ENCODE results near the gene ANXA2R.
A peak's percentile ranks its signal among the peaks of the same experiment; 100 is the strongest.
"Not testable (repeated sequence)": the region's sequence is repeated elsewhere in the genome, so short reads cannot be mapped to it uniquely, and the experiment has no call there.

The ANXA2R gene

DNA sequence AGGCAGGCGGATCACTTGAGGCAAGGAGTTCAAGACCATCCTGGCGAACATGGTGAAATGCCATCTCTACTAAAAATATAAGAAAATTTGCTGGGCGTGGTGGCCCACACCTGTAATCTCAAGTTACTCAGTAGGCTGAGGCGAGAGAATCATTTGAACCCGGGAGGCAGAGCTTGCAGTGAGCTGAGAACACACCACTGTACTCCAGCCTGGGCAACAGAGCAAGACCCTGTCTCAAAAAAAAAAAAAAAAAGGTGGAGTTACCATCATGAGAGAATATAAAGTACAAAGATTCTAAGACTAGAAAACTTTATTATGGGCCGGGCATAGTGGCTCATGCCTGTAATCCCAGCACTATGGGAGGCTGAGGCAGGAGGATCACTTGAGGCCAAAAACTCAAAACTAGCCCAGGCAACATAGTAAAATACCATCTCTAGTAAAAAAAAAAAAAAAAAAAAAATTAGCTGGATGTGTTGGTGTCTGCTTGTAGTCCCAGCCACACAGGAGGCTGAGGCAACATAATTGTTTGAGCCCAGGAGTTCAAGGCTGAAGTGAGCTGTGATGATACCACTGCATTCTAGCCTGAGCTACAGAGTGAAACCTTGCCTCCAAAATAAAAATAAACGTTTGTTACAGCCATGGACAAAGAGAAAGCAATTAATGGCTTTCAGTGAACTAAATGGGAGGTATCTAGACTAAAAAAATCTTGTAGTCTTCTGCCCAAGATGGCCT lies 12.9 kb downstream of the ANXA2R start:
- no peak for DNase-seq

DNA sequence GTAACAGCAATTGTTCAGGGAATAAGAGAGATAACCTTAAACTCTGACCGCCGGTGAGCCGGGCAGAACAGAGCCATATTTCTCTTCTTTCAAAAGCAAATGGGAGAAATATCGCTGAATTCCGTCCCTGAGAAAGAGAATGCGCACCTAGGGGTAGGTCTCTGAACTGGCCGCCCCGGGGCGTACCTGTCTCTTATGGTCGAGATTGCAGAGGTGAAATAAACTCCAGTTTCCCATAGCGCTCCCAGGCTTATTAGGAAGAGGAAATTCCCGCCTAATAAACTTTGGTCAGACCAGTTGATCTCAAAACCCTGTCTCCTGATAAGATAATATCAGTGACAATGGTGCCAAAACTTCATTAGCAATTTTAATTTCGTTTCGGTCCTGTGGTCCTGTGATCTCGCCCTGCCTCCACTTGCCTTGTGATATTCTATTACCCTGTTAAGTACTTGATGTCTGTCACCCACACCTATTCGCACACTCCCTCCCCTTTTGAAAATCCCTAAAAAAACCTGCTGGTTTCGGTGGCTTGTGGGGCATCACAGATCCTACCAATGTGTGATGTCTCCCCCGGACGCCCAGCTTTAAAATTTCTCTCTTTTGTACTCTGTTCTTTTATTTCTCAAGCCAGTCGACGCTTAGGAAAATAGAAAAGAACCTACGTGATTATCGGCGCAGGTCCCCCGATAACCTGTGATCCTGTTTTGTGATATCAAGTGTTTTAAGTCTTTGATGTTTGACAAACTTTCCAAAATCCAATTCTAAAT lies 14.8 kb downstream of the ANXA2R start:
- DNase-seq, result not testable (repeated sequence)

DNA sequence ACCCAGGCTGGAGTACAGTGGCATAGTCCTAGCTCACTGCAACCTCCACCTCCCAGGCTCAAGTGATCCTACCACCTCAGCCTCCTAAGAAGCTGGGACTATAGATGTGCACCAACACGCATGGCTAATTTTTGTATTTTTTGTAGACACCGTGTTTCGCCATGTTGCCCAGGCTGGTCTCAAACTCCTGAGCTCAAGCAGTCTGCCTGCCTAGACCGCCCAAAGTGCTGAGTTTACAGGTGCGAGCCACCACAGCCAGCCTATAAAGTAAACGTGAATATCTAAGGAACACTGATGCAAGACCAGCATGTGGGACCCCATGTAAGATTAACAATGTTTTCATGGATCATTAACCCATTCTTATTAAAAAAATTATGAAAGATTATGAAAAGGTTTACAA lies 15.9 kb downstream of the ANXA2R start:
- DNase-seq, result no peak

DNA sequence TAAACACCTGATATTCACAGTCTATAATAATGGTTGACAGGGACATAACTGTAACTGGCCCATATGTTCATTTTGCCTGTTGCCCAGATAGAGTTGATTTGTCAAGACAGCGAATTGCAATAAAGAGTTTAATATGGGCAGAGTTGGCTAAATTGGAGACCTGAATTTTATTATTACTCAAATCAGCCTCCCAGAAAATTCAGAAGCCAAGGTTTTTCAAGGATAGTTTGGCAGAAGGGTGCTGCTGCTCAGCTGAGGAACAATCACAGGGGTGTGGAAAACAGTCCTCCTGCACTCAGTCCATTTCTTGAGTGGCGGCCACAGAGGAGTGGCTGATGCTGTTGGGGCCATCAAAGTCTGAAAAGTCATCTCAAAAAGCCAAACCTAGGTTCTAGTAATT lies 19.0 kb downstream of the ANXA2R start:
- DNase-seq, result no peak

DNA sequence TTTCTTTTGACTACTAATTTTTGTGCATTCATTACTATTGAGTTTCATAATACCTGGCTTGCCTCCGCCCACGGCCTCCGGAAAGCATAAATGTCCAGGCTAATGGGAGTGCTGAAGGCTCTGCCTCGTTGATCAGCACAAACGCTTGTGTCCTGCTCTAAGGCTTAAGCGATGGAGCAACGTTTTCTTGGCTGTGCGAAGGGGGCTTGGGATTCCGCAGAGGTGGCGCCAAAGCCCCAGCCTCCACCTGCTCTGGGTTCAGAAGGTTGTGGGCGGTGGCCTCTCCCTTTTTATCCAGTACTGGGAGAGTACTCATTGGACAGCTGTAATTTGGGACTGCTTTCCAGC lies 19.7 kb downstream of the ANXA2R start:
- no peak for DNase-seq

DNA sequence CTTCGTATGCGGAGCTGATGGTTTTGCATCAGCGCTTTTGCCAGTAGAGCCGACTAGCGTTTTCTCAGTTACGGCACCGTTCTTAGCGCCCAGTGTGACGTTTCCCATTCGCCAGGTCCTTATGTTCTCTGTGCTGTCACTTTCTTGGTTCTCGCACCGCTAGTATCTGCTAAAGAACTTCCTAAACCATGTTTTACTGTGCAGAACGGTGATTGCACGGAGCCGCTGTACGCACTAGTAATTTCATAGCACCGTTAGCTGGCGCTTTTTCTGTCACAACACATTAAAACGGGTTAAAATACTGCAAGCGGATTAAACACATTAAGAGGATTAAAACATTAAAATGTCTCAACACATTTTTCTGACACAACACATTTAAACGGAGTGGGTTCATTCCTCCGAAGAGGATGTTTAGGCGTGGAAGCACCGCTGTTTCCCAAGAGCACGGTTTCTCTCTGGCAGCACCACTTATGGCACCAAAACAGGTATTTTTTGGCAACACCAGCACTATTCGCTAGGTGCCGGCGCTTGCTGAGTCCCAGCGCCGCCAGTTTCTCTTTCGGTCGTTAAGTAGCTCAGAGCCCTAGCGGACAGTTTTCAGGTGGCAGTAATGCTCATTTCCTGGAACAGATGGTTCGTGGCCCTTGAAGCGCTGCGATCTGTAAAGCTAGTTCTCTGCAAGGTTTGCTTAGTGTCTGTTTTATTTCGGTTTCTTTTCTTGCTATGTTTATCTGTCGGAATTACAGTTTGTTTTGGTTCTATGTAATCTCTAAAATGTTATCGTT lies 20.3 kb downstream of the ANXA2R start:
- peak; percentile 91 for DNase-seq

DNA sequence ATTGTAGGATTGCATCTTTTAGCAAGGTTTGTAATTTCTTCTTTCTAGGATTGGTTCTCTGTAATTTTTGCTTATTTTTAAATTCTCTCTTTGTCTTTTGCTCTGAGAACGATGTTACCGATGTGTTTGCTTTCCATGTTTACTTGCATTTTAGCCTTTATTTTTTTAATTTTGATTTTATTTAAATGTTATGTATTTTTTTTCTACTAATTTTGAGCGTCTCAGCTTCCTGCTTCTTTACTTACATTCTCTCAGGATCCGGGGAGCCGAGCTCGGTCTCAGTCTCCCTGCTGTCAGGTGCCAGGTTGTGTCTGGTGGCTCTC lies 20.9 kb downstream of the ANXA2R start:
- no peak for DNase-seq

DNA sequence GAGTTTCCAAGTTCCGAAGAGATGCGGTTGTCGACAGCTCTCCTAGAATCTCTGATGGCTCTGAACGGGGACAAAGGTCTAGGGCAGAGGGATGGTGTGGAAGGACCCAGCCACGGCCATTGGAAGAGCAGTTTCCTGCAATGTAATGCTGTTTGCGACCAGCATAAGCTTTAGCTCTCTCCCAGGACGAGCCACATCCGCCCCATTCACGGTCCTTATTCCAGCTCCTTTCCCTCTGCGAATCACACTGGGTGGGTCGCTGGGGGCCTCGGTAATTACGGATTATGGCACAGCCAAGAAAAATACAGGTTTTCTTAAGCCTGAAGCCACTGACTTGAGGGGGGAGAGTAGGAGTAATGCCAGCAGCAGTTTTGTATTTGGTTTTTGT lies 22.7 kb downstream of the ANXA2R start:
- no peak for DNase-seq

DNA sequence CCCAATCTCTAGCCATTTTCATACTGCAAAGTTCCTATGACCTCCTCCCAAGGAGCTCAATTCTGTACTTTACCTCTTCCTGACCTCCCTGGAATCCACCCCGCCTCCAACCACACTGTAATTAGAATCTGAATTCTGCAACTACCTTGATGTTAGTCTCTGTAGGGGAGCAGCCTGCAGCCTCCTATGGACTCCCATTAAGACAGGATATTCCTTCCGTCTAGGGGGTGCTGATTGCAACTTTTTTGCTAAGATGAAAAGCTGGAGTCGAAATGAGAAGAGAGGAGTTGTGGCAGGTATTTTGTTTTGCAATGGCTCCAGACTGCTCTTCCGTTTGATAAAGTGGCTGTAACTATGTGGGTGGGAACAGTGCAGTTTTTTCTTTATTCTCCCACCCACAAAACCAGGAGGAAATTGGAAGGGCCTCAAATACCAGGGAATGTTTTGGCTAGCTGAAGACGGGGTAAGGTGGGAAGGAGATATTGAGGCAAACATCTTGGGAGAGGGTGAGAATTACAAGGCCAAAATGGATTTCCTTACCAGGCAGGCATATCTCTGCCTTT lies 23.8 kb downstream of the ANXA2R start:
- no peak for DNase-seq

DNA sequence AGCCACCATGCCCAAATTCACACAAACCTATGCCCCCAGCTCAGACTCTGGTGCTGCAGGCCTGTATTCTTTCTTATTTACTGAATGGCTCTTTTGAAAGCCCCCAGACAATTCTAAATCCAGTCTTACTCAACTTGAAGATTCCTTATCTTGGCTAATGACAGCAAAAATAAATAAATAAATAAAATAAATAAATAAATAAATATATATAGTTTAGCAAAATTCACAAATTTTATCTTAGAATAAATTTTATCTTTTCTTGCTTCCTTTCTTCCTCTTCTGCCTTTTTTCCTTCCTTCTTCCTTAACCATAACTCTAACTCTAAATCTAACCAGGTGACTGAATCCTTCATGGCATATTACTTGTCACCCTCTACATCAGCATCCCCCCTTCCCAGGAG lies 25.6 kb downstream of the ANXA2R start:
- no peak for DNase-seq

DNA sequence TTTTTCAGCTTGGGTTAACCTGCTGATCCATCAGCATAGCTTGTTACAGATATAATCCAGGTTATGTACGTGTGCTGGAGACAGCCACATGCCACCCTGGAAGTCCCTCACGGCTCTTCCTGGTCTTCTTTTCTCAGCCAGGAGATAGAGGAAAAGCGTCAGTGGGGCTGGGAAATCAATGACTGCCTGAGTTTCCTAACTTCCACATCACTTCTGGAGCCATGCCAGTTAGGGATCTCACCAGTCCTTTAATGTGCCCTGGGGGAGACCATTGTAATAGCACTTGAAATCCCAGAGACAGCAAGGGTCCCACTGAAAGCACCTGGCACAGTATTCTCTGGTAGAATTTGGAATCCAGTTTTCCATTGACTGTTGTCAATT lies 29.2 kb downstream of the ANXA2R start:
- DNase-seq, result no peak

DNA sequence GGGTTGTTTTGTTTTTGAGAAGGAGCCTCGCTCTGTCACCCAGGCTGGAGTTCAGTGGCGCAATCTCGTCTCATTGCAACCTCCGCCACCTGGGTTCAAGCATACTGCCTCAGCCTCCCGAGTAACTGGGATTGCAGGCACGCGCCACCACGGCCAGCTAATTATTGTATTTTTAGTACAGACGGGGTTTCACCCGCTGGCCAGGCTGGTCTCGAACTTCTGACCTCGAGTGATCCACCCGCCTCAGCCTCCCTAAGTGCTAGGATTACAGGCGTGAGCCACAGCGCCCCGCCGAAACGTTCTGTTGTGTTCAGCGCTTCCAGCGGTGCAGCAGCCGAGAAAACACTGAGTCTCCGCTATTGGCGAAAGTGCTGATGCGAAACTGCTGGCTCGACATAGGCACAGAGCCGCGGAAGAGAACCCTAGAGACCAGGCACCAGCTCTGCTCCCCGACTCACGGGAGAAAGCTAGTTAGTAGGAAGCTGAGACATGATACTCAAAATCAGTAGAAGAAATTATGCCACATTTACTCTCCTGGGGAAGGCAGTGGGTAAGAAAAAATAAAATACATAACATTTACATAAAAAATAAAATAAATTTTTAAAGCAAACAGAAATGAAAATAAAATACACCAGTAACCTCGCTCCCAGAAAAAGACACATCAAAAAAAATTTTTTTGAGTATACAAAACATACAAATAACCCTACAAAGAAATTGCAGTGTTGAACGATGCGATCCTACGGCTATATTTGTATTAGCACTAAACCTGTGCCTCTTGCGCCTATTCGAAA lies 31.6 kb downstream of the ANXA2R start:
- DNase-seq, result peak; percentile 95

DNA sequence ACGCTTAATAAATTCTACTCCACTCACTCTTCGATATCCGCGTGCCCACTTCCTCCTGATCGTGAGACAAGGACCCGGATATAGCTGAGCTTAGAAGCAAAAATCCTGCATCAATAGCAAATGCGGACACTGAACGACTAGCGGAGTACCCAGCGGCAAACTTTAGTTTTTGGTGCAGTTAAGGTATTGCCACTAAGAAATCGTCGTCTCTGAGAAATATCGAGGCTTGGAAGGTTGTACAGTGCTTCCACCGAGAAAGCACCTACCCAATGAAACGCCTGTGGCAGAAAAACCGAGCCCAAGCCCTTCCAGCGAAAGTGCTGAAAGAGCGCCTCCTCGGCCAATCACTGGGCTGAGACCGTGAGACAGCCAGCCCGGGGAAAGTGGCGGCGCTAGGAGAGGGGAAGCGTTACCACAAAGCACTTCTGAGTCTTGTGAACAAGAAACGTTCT lies 32.2 kb downstream of the ANXA2R start:
- DNase-seq, result peak; percentile 89

DNA sequence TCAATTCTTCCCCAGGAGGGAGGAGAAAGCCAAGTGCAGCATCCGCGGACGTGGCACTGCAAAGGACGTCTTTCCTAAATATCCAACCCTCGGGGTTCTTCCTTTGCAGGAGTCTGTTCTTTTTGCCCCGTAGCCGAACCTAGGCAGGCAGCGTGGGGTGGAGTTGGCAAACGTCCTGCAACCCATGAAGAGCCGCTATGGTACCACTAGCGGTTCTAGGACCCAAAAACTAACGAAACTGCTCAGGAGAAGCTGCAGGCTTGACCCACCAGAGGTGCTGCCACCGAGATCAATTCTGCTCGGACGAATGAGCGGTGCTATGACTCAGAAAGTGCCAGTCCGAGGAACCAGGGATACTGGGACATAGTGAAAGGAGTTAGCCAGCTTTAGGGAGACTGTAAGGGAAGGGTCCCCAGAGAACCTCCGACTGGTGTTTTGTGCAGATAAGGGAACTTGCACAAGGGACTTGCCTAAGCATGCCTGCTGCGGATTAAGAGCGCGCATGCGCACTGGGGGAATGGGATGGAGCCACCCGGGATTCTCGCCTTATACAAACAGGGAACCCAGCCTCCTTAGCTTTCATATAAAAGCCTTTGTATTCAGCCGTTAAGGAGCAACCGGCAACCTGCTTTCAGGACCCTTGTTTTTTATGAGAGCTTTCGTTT lies 32.7 kb downstream of the ANXA2R start:
- peak; percentile 83 for DNase-seq

DNA sequence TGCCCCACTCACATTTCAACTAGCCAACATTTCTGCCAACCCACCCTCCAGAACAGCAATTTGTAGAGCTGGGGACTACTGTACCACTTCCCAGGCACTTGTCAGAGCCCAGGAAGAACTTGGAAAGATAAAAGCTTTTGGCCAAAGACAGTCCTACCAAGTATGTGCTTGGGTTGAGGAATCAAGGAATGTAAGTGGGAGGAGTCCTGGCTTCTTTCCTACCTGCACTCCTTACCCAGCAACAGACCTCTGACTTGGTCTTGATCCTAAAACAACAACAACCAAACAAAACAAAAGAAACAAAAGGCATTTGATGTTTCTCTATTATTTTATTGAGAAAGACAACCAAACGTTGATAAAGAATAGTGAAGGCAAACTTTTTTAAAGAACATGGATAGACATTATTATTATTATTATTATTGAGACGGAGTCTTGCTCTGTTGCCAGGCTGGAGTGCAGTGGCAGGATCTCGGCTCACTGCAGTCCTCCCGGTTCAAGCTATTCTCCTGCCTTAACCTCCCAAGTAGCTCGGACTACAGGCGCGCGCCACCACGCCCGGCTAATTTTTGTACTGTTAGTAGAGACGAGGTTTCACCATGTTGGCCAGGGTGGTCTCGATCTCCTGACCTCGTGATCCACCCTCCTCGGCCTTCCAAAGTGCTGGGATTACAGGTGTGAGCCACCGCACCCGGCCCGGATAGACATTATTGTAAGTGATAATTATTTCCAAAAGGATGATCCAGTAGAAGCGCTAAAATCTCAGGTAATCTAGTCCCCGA lies 33.5 kb downstream of the ANXA2R start:
- DNase-seq, result no peak

DNA sequence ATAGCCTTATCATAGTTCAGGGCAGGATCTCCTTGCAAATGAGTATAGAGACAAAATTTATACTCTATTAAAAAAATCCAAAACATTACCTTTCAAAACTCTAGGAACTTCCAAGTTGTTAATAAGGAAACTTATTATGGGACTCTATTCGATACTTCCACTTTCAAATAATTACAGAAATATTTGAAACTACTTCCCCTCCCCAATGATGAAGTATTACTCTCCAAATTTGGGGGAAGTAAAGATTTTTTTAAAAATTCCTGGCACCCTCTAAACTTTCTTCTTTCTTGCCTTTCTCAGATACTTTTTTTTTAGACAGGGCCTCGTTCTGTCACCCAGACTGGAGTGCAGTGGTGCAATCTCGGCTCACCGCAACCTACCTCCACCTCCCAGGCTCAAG lies 35.1 kb downstream of the ANXA2R start:
- DNase-seq, result no peak

DNA sequence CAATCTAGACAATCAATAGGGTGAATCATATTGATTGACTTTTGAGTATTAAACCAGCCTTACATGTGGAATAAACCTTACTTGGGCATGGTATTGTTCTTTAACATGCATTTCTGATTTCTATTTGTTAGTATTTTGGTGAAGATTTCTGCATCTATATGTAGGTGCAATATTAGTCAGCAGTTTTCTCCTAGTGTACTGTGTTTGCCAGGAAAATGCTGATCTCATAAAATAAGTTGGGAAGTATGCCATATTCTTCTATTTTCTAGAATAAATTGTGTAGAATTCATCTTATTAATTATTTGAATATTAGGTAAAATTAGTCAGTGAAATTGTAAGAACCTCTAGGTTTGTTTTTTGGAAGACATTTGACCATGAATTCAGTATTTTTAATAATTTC lies 38.4 kb downstream of the ANXA2R start:
- no peak for DNase-seq

DNA sequence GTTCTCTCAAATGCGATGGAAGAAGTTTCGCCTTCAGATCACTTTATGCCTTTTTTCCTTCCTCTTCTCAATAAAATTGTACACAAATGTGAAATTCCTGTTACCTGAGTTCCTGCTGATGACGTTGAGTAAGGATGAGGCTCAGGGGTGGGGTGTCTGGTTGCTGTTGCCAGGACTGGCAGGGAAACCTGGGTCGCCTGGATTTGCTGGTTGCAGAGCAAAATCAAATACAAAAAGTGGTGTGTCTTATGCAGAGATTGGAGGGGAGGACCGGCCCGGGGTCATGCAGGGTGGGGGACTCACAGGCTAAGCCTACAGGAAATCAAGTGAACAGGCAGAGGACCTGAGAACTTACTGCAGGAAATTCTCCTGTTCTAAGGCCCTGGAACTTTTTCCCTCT lies 39.2 kb downstream of the ANXA2R start:
- DNase-seq, result no peak

DNA sequence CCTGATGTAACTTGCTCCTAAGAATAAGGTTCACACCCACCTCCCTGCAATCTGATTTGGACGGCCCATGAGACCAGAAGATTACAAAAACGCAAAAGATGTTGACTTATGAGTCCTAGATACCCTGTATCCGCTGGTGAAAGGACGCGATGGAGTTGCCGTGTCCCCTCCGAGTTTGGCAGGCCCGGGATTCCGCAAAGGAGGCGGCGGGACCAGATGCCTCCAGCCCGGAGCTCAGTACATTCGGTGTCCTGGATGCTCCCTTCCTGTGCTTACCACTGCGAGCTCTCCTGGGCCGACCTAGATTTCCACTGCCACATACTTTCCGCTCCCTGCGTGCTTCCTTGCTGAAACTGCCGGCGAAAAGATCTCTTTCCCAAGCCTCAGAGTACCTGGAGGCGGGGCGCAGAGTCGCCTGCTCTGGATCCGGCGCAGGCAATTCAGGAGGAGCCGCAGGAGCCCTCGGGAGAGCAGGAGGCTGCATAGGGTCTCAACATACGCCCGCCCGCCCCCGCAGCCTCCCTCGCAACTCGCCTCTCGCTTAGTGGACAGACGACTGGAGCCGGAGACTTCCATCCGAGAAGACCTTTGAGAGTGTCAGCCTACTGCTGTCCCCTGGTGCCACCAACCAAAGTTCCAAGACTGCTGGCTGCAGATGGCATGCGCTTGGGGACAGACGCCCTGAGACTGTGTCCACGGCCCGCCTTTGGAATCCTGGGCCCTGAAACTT lies 39.8 kb downstream of the ANXA2R start:
- no peak for DNase-seq

DNA sequence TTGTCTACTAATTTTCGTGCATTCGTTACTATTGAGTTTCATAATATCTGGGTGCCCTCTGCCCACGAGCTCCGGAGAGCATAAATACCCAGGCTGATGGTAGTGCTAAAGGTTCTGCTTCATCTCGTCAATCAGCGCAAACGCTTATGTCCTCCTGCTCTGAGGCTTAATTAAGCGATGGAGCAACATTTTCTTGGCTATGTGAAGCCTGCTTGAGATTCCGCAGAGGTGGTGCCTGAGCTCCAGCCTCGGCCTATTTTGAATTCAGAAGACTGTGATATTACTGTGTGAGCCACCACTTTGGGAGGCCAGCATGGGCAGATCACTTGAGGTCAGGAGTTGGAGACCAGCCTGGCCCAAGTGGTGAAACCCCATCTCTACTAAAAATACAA lies 44.8 kb downstream of the ANXA2R start:
- peak; percentile 24 for DNase-seq

All from CD4-positive, alpha-beta T cell treated with Interleukin-12 subunit alpha and Interleukin-12 subunit beta, for 1 hour (primary cell).